Measurements from ENCODE around the gene TAF15.

- TF ChIP-seq CTCF (optimal IDR thresholded peaks at IDR 0.05 in 1 of 3, IDR thresholded peaks at IDR 0.05 in 1 of 3, conservative IDR thresholded peaks at IDR 0.05 in 1 of 3; ENCODE audit: extremely low read depth in 1 of 3, insufficient read depth in 2 of 3, low read length in 3 of 3) (no peak), EZH2 (IDR thresholded peaks at IDR 0.05; ENCODE audit: low read length) (no peak)
Observed at GRCh38 chr17:35868737-35869136, 59.5 kb downstream of the TAF15 start, which contains the start of gene HEATR9.

All from keratinocyte (primary cell).